T-helper 17 cell (primary cell): ENCODE measurements around the gene NME4. TPM values are rescaled to one million over a fixed set of nuclear protein-coding genes. Genes with fewer than 3 reads are reported as not detected.

Experiments used
- ATAC-seq: fragments of 150-1000 bp; cut with Tn5 transposase; 2 replicates; pipeline ENCODE4 v1.10.0; 2021; ENCODE audit warnings: mild to moderate bottlenecking, moderate library complexity
- DNase-seq, 3 donors: peaks; one replicate each; pipeline versions ENCODE4 v3.0.0 to v3.0.0-alpha.2; 2020 to 2021
- H3K9me3 ChIP-seq: one replicate; pipeline ENCODE4 v1.7.0; 2013; ENCODE audit warnings: low read length, mild to moderate bottlenecking; ENCODE audit not compliant: control insufficient read depth, poor library complexity, severe bottlenecking
- H3K27ac Mint-ChIP-seq: one replicate; pipeline ENCODE4 v1.8.0; 2022; ENCODE audit warnings: mild to moderate bottlenecking, moderate library complexity, mixed read lengths
- H3K27me3 Mint-ChIP-seq: one replicate; pipeline ENCODE4 v1.8.0; 2022; ENCODE audit warnings: mixed read lengths
- H3K36me3 Mint-ChIP-seq: one replicate; pipeline ENCODE4 v1.8.0; 2022; ENCODE audit warnings: low read depth, mixed read lengths
- H3K4me1 Mint-ChIP-seq: one replicate; pipeline ENCODE4 v1.8.0; 2022; ENCODE audit warnings: mild to moderate bottlenecking, mixed read lengths
- H3K4me3 Mint-ChIP-seq: one replicate; pipeline ENCODE4 v1.8.0; 2022; ENCODE audit warnings: mild to moderate bottlenecking, moderate library complexity, mixed read lengths
- total RNA-seq, 4 donors: library from RNA in 2 of 4; stranded (reverse) in 2 of 4; gene quantifications; one replicate each; pipeline ENCODE4 v1.2.3 and lab custom pipeline; 2022 to 2026

The NME4 gene
- total RNA-seq, 2 donors from 2014 or later = 31.9 to 39.8 TPM

DNA sequence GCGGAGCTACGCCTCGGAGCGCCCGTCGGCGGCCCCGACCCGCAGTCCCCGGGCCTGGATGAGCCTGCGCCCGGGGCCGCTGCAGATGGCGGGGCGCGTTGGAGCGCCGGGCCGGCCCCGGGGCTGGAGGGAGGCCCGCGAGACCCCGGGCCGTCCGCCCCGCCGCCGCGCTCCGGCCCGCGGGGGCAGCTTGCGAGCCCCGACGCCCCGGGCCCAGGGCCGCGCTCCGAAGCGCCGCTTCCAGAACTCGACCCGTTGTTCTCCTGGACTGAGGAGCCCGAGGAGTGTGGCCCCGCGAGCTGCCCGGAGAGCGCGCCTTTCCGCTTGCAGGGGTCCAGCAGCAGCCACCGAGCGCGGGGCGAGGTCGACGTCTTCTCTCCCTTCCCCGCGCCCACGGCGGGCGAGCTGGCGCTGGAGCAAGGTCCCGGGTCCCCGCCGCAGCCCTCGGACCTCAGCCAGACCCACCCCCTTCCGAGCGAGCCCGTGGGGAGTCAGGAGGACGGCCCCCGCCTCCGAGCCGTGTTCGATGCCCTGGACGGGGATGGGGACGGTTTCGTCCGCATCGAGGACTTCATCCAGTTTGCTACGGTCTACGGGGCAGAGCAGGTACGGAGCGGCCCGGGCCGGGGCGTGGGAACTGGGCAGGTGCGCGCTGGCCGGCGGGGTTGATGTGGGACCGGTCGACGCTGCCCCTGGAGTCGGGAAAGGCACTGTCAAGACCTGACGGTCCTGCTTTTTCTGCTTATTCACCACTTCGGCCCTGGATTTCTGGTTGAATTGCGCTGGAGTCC is 29.3 kb downstream of the NME4 start:
- no peaks in the 10 kb centered on the region for H3K27me3 Mint-ChIP-seq

DNA sequence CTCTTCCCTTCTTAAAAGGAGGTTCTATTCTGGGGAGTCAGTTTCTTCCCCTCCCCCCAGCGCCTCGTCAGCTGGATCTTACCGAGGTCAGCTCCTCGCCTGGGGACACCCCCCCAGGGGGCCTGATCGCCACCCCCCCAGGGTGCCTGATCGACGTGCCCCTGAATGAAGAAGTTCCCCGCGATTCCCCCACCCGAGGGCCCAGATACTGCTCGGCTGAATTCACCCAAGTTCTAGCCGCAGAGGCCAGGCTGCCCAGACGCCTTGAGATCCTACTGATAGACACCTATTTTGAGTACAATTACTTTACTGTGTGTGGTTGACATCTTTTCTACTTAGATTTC is 29.9 kb downstream of the NME4 start:
- ATAC-seq (no peak), DNase-seq (no peak)
- no peak overlapping the region for H3K27ac Mint-ChIP-seq
- H3K9me3 ChIP-seq = no peaks in the 10 kb centered on the region
- H3K4me3 Mint-ChIP-seq = peak overlapping the region; percentile 87
- H3K36me3 Mint-ChIP-seq = no peaks in the 10 kb centered on the region
- no peaks in the 10 kb centered on the region for H3K27me3 Mint-ChIP-seq
- H3K4me1 Mint-ChIP-seq = peaks cover 29% of the 10 kb centered on the region

More for the DNA sequence above, 29.3 kb downstream of the NME4 start:
- DNase-seq = no peak
- Mint-ChIP-seq H3K27ac (no peak overlapping the region), H3K4me3 (peak overlapping the region; percentile 87), H3K36me3 (no peaks in the 10 kb centered on the region), H3K4me1 (peaks cover 29% of the 10 kb centered on the region)
- no peak for ATAC-seq
- H3K9me3 ChIP-seq = no peaks in the 10 kb centered on the region

DNA sequence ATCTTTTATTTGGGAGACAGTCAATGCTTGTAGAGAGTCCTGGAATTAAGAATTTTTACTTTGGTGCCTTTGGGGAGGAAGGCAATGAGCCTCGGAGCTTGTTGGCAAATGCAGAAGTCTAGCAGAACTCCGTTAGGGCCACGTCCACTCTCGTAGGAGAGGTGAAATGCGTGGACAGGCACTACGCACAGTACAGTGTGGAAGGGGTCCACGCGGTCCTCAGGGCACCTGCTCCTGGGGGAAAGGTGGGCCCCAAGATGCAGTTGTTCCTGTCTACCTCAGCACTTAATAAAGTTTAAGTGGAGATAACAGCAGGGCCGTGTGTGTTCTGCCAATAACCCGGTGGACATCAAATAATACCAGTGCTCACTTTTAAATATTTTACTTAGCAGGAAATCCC is 30.3 kb downstream of the NME4 start:
- no peaks in the 10 kb centered on the region for H3K36me3 Mint-ChIP-seq
- ATAC-seq = no peak

DNA sequence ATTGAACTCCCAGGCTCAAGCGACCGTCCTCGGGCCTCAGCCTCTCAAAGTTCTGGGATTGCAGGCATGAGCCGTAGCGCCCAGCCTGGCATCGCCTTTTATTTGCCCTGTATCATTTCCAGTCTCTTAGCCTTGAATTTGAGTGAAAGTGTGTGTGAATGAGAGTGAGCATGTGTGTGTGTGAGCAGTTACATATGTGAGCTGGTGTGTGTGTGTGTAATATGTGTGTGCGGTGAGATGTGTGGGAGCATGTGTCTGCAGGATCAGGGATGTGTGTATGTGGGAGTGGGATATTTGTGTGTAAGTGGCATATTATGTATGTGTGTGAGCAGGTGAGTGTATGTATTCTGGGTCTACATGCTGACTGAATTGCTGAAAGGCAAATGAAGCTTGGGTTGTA is 33.9 kb downstream of the NME4 start:
- DNase-seq (no peak), ATAC-seq (no peak)
- Mint-ChIP-seq H3K27ac (peak overlapping the region; percentile 67), H3K4me3 (no peak overlapping the region), H3K36me3 (no peaks in the 10 kb centered on the region), H3K27me3 (no peaks in the 10 kb centered on the region), H3K4me1 (peaks cover 24% of the 10 kb centered on the region)
- H3K9me3 ChIP-seq = no peaks in the 10 kb centered on the region

More for the DNA sequence above, 30.3 kb downstream of the NME4 start:
- H3K9me3 ChIP-seq = no peaks in the 10 kb centered on the region
- H3K27ac Mint-ChIP-seq = no peak overlapping the region
- H3K4me1 Mint-ChIP-seq = peaks cover 29% of the 10 kb centered on the region
- H3K27me3 Mint-ChIP-seq = no peaks in the 10 kb centered on the region
- DNase-seq = no peak
- peak overlapping the region; percentile 87 for H3K4me3 Mint-ChIP-seq

DNA sequence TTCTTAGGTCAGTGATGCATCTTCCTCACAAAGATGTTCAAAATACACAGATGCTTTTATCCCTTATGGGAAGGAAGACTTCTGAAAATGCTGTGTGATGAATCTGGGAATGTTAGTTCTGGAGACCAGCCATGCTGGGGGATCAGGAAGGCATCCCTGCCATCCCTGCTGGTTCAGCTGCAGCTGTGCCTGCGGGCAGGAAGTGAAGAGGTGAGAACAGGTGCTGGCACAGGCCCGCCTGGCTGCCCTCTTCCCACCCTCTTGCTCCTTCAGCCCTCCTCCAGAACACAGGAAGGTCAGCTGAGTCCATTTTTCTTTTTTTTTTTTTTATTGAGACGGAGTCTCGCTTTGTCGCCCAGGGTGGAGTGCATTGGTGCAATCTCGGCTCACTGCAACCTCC is 43.6 kb downstream of the NME4 start:
- no peak for ATAC-seq
- no peaks in the 10 kb centered on the region for H3K27me3 Mint-ChIP-seq

DNA sequence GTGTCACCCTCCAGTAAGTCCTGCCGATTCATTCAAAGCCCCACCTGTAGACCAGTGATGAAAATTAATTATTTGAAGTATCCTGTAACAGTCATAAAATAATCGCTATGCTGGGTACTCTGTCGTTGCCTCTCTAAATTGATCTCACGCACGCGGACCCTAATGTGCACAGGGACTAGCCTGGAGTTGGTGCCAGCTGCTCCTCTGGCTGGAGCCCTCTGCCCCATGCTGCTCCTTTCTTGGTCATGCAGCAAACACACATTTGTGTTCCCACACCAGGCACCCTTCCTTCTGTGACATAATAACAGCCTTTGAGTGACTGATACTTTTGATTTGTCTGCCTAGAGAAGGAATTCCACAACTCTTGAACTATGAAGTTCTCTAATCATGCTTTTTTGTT is 44.4 kb downstream of the NME4 start:
- Mint-ChIP-seq H3K4me1 (peaks cover 16% of the 10 kb centered on the region), H3K27ac (no peak overlapping the region), H3K4me3 (no peak overlapping the region), H3K36me3 (peaks cover 2% of the 10 kb centered on the region), H3K27me3 (no peaks in the 10 kb centered on the region)
- DNase-seq (no peak), ATAC-seq (no peak)
- no peaks in the 10 kb centered on the region for H3K9me3 ChIP-seq

More for the DNA sequence above, 43.6 kb downstream of the NME4 start:
- Mint-ChIP-seq H3K4me1 (peaks cover 16% of the 10 kb centered on the region), H3K27ac (no peak overlapping the region), H3K4me3 (no peak overlapping the region), H3K36me3 (peaks cover 2% of the 10 kb centered on the region)
- H3K9me3 ChIP-seq = no peaks in the 10 kb centered on the region
- no peak for DNase-seq

DNA sequence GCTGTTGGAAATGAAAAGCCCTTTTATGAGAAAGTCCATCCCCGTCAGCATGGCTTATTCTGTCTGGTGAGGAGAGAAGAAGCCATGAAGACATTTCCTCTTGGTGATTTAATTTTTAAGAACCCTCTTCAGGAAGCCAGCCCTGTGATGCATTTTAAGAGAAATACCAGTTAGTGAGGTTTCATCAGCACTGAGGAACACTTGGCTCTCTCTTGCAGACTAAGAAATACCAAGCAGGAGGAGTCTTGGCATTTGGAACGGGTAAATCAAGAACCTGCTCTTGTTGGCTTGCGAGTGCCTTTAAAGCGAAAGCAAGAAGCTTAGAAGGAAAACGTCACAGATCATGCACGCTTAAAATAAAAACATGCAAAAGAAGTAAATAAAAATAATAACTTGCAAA is 46.0 kb downstream of the NME4 start:
- ATAC-seq (no peak), DNase-seq (no peak)
- peaks cover 16% of the 10 kb centered on the region for H3K4me1 Mint-ChIP-seq
- peaks cover 2% of the 10 kb centered on the region for H3K36me3 Mint-ChIP-seq
- H3K27me3 Mint-ChIP-seq = no peaks in the 10 kb centered on the region
- H3K4me3 Mint-ChIP-seq = no peak overlapping the region
- no peak overlapping the region for H3K27ac Mint-ChIP-seq
- H3K9me3 ChIP-seq = no peaks in the 10 kb centered on the region

DNA sequence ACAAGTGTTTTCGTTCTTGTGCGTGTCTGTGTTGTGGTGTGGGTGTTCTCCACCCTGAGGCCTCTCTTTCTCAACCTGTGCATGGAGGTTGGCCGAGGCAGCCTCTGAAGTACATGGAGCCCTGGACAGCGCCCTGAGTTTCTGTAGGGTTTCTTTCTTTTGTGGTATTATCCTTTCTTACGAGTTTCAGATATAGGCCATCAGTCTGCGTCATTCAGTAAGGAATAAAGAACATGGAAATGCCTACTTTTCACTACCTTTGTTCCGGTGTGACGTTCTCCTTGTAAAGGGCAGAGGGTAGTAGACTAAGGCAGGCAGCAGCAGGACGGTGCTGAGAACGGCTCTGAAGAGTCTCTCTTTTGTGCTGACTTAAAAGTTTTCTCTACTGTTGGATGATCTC is 47.0 kb downstream of the NME4 start:
- ATAC-seq = no peak
- H3K9me3 ChIP-seq = no peaks in the 10 kb centered on the region
- Mint-ChIP-seq H3K27ac (no peak overlapping the region), H3K4me1 (peaks cover 16% of the 10 kb centered on the region), H3K27me3 (no peaks in the 10 kb centered on the region), H3K4me3 (no peak overlapping the region), H3K36me3 (peaks cover 2% of the 10 kb centered on the region)
- DNase-seq = no peak

DNA sequence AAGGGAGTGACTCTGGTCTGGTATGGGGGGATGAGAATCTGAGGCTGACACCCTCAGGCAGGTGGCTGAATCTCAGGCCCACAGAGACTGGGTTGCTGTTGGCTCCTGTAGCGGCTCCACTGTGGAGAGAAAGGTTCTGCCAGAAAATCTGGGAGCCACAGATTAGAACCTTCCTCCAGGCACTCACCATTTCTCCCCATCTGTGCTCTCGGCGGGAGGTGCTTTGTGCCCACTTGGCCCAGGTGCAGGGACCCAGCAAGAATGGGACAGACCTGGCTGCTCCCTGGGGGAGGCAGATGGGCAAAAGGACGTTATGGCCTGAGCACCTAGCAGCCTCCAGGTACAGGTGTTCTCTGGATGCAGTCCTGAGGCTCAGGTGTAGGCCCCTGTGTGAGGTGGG is 48.6 kb downstream of the NME4 start:
- Mint-ChIP-seq H3K27me3 (no peaks in the 10 kb centered on the region), H3K27ac (no peak overlapping the region), H3K4me1 (peaks cover 9% of the 10 kb centered on the region), H3K36me3 (no peaks in the 10 kb centered on the region), H3K4me3 (no peak overlapping the region)
- DNase-seq (no peak), ATAC-seq (no peak)
- no peaks in the 10 kb centered on the region for H3K9me3 ChIP-seq

Other genes with a start within 250 kb of the NME4 start
- gene HBZ, start 244.6 kb upstream of the NME4 start, total RNA-seq = not detected
- gene HBM, start 231.2 kb upstream of the NME4 start, total RNA-seq = not detected
- not detected for gene HBA2, start 224.3 kb upstream of the NME4 start, total RNA-seq
- 1 to 10 TPM in 1 of 2 donors, under 1 TPM in 1; 0.65 to 6.5 TPM for gene HBA1, start 220.5 kb upstream of the NME4 start, total RNA-seq
- not detected for gene HBQ1, start 216.7 kb upstream of the NME4 start, total RNA-seq
- 100 to 1,000 TPM; 137 to 142 TPM for gene LUC7L, start 167.8 kb upstream of the NME4 start, total RNA-seq
- gene FAM234A, start 162.4 kb upstream of the NME4 start, total RNA-seq = 10 to 100 TPM; 20.8 to 21.2 TPM
- gene RGS11, start 121.3 kb upstream of the NME4 start, total RNA-seq = not detected
- not detected for gene ARHGDIG, start 116.6 kb upstream of the NME4 start, total RNA-seq
- under 1 TPM in 1 of 2 donors, not detected in 1; 0.99 TPM for gene PDIA2, start 114.0 kb upstream of the NME4 start, total RNA-seq
- gene AXIN1, start 44.5 kb upstream of the NME4 start, total RNA-seq = 10 to 100 TPM; 38.9 to 42.5 TPM
- 10 to 100 TPM; 25.2 to 25.9 TPM for gene MRPL28, start 26.7 kb upstream of the NME4 start, total RNA-seq
- gene PGAP6, start 15.2 kb upstream of the NME4 start, total RNA-seq = 100 to 1,000 TPM in 1 of 2 donors, 10 to 100 TPM in 1; 39.7 to 106 TPM
- 1 to 10 TPM; 7.5 to 9.0 TPM for gene DECR2, start 4.7 kb downstream of the NME4 start, total RNA-seq
- 10 to 100 TPM; 39.9 to 45.1 TPM for gene RAB11FIP3, start 28.4 kb downstream of the NME4 start, total RNA-seq
- gene CAPN15, start 130.5 kb downstream of the NME4 start, total RNA-seq = 10 to 100 TPM; 63.9 to 71.0 TPM
- not detected for gene PRR35, start 163.2 kb downstream of the NME4 start, total RNA-seq
- 1 to 10 TPM in 1 of 2 donors, under 1 TPM in 1; 0.86 to 1.4 TPM for gene NHLRC4, start 169.8 kb downstream of the NME4 start, total RNA-seq
- 10 to 100 TPM; 25.6 to 32.4 TPM for gene PIGQ, start 172.8 kb downstream of the NME4 start, total RNA-seq
- 10 to 100 TPM; 10.6 to 11.6 TPM for gene RAB40C, start 192.9 kb downstream of the NME4 start, total RNA-seq
- under 1 TPM; 0.10 to 0.18 TPM for gene WFIKKN1, start 233.8 kb downstream of the NME4 start, total RNA-seq
- gene METTL26, start 239.1 kb downstream of the NME4 start, total RNA-seq = 10 to 100 TPM; 39.2 to 40.4 TPM
- gene MCRIP2, start 244.6 kb downstream of the NME4 start, total RNA-seq = 10 to 100 TPM; 15.7 to 17.1 TPM